Hematopoietic multipotent progenitor cell treated with erythropoietin and hydrocortisone succinate and interleukin-3 and kit ligand, for 4 days (in vitro differentiated cells): ENCODE data around the gene CENATAC.
"Not testable (repeated sequence)": the region's sequence is repeated elsewhere in the genome, so short reads cannot be mapped to it uniquely, and the experiment has no call there.

Experiments
- DNase-seq: peaks from one replicate; pipeline ENCODE4 v3.0.0-alpha.2; 2015

Gene CENATAC

DNA sequence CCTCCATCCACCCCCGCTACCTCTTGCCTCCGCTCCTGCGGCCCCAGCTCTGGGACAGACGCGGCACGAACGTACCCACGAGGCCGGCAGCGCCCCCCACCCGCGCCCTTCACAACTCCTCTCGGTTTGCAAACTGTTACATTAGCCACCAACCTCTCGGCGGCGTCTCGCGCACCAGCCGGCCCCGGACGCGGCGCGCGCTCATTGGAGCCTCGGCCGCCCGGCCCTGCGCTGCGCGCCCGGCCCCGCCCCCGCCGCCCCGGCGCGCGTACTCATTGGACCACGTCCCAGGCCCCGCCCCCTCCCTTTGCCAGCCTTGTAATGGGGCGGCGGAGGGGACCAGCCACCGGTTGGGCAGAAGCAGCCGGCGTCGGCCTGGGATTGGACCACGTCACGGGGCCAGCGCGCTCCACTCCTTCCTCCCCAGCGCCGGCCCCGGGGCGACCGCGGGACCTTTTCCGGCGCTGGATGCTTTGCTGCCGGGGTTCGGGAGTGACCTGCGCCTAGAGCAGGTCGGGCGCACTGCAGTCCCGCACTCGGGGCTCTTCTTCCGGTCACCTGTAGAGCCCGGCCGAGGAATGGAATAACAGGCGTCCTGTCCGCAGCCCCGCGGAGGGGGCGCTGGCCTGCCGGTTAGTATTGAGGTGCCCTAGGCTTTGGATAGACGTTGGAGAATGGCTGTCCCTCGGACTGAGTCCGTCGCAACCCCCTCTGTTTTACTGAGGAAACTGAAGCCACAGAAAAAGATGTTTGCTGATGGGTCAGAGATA lies 59.2 kb downstream of the CENATAC start, which contains the start of gene HYOU1:
TSS of gene HYOU1 (minus strand) at position 206 of the 770 bp plus-strand sequence. CDS start 1,045 bp downstream, outside the sequence.
- DNase-seq = peak; percentile 99

DNA sequence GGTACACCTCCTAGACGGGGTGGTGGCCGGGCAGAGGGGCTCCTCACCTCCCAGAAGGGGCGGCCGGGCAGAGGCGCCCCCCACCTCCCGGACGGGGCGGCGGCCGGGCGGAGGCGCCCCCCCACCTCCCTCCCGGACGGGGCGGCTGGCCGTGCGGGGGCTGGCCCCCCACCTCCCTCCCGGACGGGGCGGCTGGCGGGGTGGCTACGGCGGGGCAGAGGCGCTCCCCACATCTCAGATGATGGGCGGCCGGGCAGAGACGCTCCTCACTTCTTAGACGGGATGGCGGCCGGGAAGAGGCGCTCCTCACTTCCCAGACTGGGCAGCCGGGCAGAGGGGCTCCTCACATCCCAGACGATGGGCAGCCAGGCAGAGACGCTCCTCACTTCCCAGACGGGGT lies 61.2 kb downstream of the CENATAC start:
- not testable (repeated sequence) for DNase-seq

DNA sequence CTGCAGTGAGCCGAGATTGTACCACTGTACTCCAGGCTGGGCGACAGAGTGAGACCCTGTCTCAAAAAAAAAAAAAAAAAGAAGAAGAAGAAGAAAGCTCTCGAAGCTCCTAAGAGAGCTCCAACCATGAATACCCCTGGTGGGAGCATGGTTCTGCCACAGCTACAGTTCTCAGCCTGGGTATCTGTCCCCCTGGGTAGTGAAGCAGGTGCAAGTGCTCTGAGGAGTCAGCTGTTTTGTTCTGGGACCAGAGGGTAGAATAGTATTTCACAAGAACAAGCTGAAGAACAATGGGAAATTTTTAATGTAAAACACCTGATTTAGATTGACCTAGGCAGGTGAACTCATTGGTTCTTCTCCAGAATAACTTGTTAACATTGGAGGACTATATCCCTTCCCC lies 63.3 kb downstream of the CENATAC start:
- no peak for DNase-seq

DNA sequence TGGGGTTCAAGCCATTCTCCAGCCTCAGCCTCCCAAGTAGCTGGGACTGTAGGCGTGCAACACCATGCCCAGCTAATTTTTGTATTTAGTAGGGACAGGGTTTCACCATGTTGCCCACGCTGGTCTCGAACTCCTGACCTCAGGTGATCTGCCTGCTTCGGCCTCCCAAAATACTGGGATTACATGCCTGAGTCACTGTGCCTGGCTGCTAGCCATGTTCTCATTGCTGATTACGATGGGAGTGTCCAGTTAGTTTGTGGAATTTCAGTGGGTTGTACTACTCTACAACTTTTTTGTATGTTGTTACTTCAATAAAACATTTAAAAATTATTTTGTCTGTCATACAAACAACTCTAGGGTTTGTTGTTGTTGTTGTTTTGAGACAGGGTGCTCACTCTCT lies 64.8 kb downstream of the CENATAC start:
- peak; percentile 48 for DNase-seq

DNA sequence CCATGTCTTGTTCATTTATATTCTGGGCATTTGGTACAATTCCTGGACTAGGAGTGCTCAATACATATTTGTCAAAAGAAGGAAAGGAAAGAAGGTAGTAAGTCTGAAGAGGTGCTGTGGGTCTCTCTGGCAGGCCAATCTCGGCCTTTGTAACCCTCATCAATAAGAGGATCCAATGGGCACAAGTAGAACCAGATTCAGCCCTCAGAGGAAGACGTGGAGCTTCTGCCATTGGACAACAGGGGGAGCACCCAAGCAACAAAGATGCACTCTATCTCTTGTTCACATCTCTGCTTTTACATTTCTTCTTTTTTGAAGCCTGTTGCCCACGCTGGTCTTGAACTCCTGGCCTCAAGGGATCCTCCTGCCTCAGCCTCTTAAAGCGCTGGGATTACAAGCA lies 67.4 kb downstream of the CENATAC start:
- DNase-seq = peak; percentile 85
